HepG2 (cell line): ENCODE measurements around the gene KRT17. TPM values are rescaled to one million over a fixed set of nuclear protein-coding genes. Genes with fewer than 3 reads are reported as not detected.

Experiments used
- ADNP ChIP-seq: sonication (generic); formaldehyde crosslinking; IDR thresholded peaks from 2 replicates; pipeline ENCODE4 v1.4.0; 2020; ENCODE audit warnings: missing genetic modification reagents
- CBX1 ChIP-seq: IDR thresholded peaks from one replicate; pipeline ENCODE4 v1.6.1; 2016; ENCODE audit warnings: antibody characterized with exemption, low read depth
- FLYWCH1 ChIP-seq: sonication (generic); formaldehyde crosslinking; IDR thresholded peaks from 2 replicates; pipeline ENCODE4 v1.8.1; 2023; ENCODE audit warnings: mild to moderate bottlenecking, missing genetic modification reagents
- FOXA3 ChIP-seq: IDR thresholded peaks from 2 replicates; pipeline ENCODE4 v1.6.1; 2016; ENCODE audit warnings: missing genetic modification reagents, missing compliant biosample characterization
- FOXC1 ChIP-seq: sonication (generic); formaldehyde crosslinking; IDR thresholded peaks from 2 replicates; pipeline ENCODE4 v1.8.0; 2022; ENCODE audit warnings: mild to moderate bottlenecking, missing genetic modification reagents, borderline replicate concordance
- HOXA3 ChIP-seq: sonication (generic); formaldehyde crosslinking; IDR thresholded peaks from 2 replicates; pipeline ENCODE4 v1.5.0; 2020; ENCODE audit warnings: missing genetic modification reagents
- HOXA5 ChIP-seq: sonication (generic); formaldehyde crosslinking; IDR thresholded peaks from 2 replicates; pipeline ENCODE4 v1.4.0; 2020; ENCODE audit warnings: missing genetic modification reagents
- KDM3A ChIP-seq: IDR thresholded peaks from 2 replicates; pipeline ENCODE4 v1.6.1; 2018; ENCODE audit warnings: low read depth, missing compliant biosample characterization
- KLF15 ChIP-seq: sonication (generic); formaldehyde crosslinking; IDR thresholded peaks from 2 replicates; pipeline ENCODE4 v1.8.1; 2023; ENCODE audit warnings: borderline replicate concordance, mild to moderate bottlenecking, inconsistent platforms, missing genetic modification reagents, mixed read lengths
- MXD1 ChIP-seq: sonication (generic); formaldehyde crosslinking; IDR thresholded peaks from 2 replicates; pipeline ENCODE4 v1.4.0; 2020; ENCODE audit warnings: mild to moderate bottlenecking, missing genetic modification reagents
- MYC ChIP-seq: sonication (generic); formaldehyde crosslinking; IDR thresholded peaks from 2 replicates; pipeline ENCODE4 v1.9.0; 2021; ENCODE audit warnings: missing genetic modification reagents, borderline replicate concordance
- RFX3 ChIP-seq: IDR thresholded peaks from 2 replicates; pipeline ENCODE4 v1.6.1; 2016; ENCODE audit warnings: missing biosample characterization, missing genetic modification reagents
- THAP8 ChIP-seq: sonication (generic); formaldehyde crosslinking; IDR thresholded peaks from 2 replicates; pipeline ENCODE4 v1.5.1; 2020; ENCODE audit warnings: missing genetic modification reagents, mild to moderate bottlenecking, borderline replicate concordance
- ZBTB8A ChIP-seq: sonication (generic); formaldehyde crosslinking; IDR thresholded peaks from 2 replicates; pipeline ENCODE4 v1.4.0; 2020; ENCODE audit warnings: mild to moderate bottlenecking, low read depth, missing genetic modification reagents, borderline replicate concordance
- ZFP36L1 ChIP-seq: sonication (generic); formaldehyde crosslinking; IDR thresholded peaks from 2 replicates; pipeline ENCODE4 v1.8.0; 2022; ENCODE audit warnings: mild to moderate bottlenecking, missing genetic modification reagents, moderate library complexity
- ZIK1 ChIP-seq: sonication (generic); formaldehyde crosslinking; IDR thresholded peaks from 2 replicates; pipeline ENCODE4 v1.5.0; 2020; ENCODE audit warnings: mild to moderate bottlenecking, low read depth, missing genetic modification reagents, borderline replicate concordance
- ZNF136 ChIP-seq: sonication (generic); formaldehyde crosslinking; IDR thresholded peaks from 2 replicates; pipeline ENCODE4 v1.8.1; 2022; ENCODE audit warnings: low read depth, mild to moderate bottlenecking, moderate library complexity, missing genetic modification reagents
- ZNF280B ChIP-seq: sonication (generic); formaldehyde crosslinking; IDR thresholded peaks from 2 replicates; pipeline ENCODE4 v1.5.0; 2020; ENCODE audit warnings: missing genetic modification reagents, mild to moderate bottlenecking, borderline replicate concordance
- ZNF430 ChIP-seq: sonication (generic); formaldehyde crosslinking; IDR thresholded peaks from 2 replicates; pipeline ENCODE4 v1.9.0; 2021; ENCODE audit warnings: mild to moderate bottlenecking, missing genetic modification reagents
- ZNF580 ChIP-seq: IDR thresholded peaks from 2 replicates; pipeline ENCODE4 v1.6.1; 2016; ENCODE audit warnings: low read depth, borderline replicate concordance
- ZNF709 ChIP-seq: sonication (generic); formaldehyde crosslinking; IDR thresholded peaks from 2 replicates; pipeline ENCODE4 v1.5.0; 2020; ENCODE audit warnings: mild to moderate bottlenecking, missing genetic modification reagents
- ZNF724P ChIP-seq: sonication (generic); formaldehyde crosslinking; IDR thresholded peaks from 2 replicates; pipeline ENCODE4 v1.8.0; 2022; ENCODE audit warnings: missing genetic modification reagents, borderline replicate concordance
- ZNF777 ChIP-seq: sonication (generic); formaldehyde crosslinking; IDR thresholded peaks from 2 replicates; pipeline ENCODE4 v1.4.0; 2020; ENCODE audit warnings: missing genetic modification reagents
- ZZZ3 ChIP-seq: sonication (generic); formaldehyde crosslinking; IDR thresholded peaks from 2 replicates; pipeline ENCODE4 v1.4.0; 2020; ENCODE audit warnings: missing genetic modification reagents, mild to moderate bottlenecking, borderline replicate concordance
- polyA plus RNA-seq, 8 experiments: library from polyadenylated mRNA; depleted of rRNA in 3 of 8; stranded (reverse) in 7 of 8; unstranded in 1 of 8; fragments of >200 nt; fragmentation: Illumina TruSeq in 4 of 8; extraction: Trizol in 4 of 8; gene quantifications; 2 replicates each; pipeline versions ENCODE4 v1.2.1 to v1.2.3, GENCODE V29; 2011 to 2016; ENCODE audit warnings: low read depth in 4 of 8, missing spikeins in 1 of 8, mixed read lengths in 1 of 8; ENCODE audit not compliant: insufficient read depth in 1 of 8
- total RNA-seq, 5 experiments: library from RNA; depleted of rRNA; stranded (reverse); fragments of >200 nt; fragmentation: Illumina TruSeq; extraction: Trizol; gene quantifications; 2 replicates each; pipeline ENCODE4 v1.2.3, GENCODE V29; 2016; ENCODE audit warnings: low read depth in 1 of 5
- TF ChIP-seq, protein P1 (sequence below): sonication (generic); formaldehyde crosslinking; IDR thresholded peaks from 2 replicates; pipeline ENCODE4 v1.5.0; 2020; ENCODE audit warnings: missing genetic modification reagents

KRT17 gene
- total and polyA plus RNA-seq, 2 of the 13 experiments (the other 11 are each of a cell fraction or from before 2014, with no cell fraction given) = 0.38 to 0.82 TPM

DNA sequence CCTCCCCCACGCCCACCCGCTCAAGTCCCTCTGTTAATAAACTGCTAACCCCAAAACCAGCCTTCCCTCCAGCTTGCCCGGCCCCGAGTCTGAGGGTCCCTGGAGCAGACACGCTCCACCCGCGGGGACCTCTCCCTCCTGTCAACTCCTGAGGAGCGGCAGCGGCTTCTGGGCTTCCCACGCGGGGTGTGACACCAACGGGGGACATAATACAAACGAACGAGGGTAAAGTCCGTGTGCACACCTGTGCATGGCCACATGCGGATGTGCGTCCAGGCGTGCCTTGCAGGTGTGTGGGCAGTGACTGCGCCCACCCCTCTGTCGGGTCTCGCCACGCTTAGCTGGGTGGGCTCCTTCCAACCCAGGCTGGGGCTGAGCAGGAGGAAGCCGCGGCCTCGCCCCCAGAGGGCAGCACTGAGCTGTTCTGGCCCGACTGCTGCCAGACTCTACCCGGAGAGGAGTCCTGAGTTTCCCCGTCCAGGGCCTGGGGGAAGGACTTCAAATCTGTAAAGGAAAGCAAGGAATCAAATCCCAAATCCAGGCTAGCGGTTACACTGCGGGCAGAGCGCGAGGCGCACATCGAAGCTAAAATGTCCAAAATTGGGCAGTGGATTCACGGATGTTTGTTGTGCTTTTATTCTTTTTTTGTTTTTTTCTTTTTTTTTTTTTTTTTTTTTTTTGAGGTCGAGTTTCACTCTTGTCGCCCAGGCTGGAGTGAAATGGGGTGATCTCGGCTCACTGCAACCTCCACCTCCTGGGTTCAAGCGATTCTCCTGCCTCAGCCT, 24.2 kb upstream of the KRT17 start (continued):
- TF ChIP-seq, protein P1, sequence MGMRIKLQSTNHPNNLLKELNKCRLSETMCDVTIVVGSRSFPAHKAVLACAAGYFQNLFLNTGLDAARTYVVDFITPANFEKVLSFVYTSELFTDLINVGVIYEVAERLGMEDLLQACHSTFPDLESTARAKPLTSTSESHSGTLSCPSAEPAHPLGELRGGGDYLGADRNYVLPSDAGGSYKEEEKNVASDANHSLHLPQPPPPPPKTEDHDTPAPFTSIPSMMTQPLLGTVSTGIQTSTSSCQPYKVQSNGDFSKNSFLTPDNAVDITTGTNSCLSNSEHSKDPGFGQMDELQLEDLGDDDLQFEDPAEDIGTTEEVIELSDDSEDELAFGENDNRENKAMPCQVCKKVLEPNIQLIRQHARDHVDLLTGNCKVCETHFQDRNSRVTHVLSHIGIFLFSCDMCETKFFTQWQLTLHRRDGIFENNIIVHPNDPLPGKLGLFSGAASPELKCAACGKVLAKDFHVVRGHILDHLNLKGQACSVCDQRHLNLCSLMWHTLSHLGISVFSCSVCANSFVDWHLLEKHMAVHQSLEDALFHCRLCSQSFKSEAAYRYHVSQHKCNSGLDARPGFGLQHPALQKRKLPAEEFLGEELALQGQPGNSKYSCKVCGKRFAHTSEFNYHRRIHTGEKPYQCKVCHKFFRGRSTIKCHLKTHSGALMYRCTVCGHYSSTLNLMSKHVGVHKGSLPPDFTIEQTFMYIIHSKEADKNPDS (CRISPR knock-in tag) = no peak
- no peak for TF ChIP-seq FOXA3 (CRISPR knock-in tag)
- TF ChIP-seq ZNF430 = no peak
- TF ChIP-seq ZNF580 (CRISPR knock-in tag) = no peak
- TF ChIP-seq MXD1 (CRISPR knock-in tag) = no peak; the same call in 1 of the 2 replicates
- TF ChIP-seq ZNF136 (CRISPR knock-in tag) = 0 out of 2 replicates have a peak, but pooled peaks have one; percentile 47
- TF ChIP-seq KDM3A (CRISPR knock-in tag) = 0 out of 2 replicates have a peak, but pooled peaks have one; percentile 31
- TF ChIP-seq FOXC1 (CRISPR knock-in tag) = no peak
- peak; percentile 78 for TF ChIP-seq ZNF777 (CRISPR knock-in tag)
- TF ChIP-seq RFX3 (CRISPR knock-in tag) = no peak
- TF ChIP-seq HOXA5 (CRISPR knock-in tag) = no peak
- TF ChIP-seq ZIK1 (CRISPR knock-in tag) = no peak
- TF ChIP-seq MYC = peak; percentile 29; the same call in 1 of the 2 replicates
- TF ChIP-seq FLYWCH1 (CRISPR knock-in tag) = no peak
- peak; percentile 42; the same call in 1 of the 2 replicates for TF ChIP-seq ADNP (CRISPR knock-in tag)
- TF ChIP-seq ZNF724P = no peak
- no peak for TF ChIP-seq ZZZ3
- TF ChIP-seq CBX1 = no peak
- peak; percentile 51; the same call in 1 of the 2 replicates for TF ChIP-seq ZNF280B (CRISPR knock-in tag)
- TF ChIP-seq THAP8 (CRISPR knock-in tag) = no peak
- no peak for TF ChIP-seq ZBTB8A (CRISPR knock-in tag)
- TF ChIP-seq HOXA3 = 0 out of 2 replicates have a peak, but pooled peaks have one; percentile 54
- no peak for TF ChIP-seq ZNF709 (CRISPR knock-in tag)
- TF ChIP-seq ZFP36L1 (CRISPR knock-in tag) = no peak
- no peak for TF ChIP-seq KLF15 (CRISPR knock-in tag)
